Smooth muscle cell (in vitro differentiated cells): ENCODE data around the gene RIPPLY3. TPM values are rescaled to one million over a fixed set of nuclear protein-coding genes. Genes with fewer than 3 reads are reported as not detected.
"Not testable (repeated sequence)": the region's sequence is repeated elsewhere in the genome, so short reads cannot be mapped to it uniquely, and the experiment has no call there.

Experiments
- DNase-seq: peaks from one replicate; lab custom pipeline; 2025; ENCODE audit not compliant: unreplicated experiment; lab: John Stamatoyannopoulos, UW
- H2AFZ ChIP-seq: fragments of 200-600 bp; sonication (generic); 2 replicates; pipeline ENCODE4 v1.6.0; 2016; ENCODE audit warnings: antibody characterized with exemption, low read depth, mild to moderate bottlenecking
- H3F3A ChIP-seq: fragments of 200-600 bp; sonication (generic); 2 replicates; pipeline ENCODE4 v1.6.0; 2017; ENCODE audit warnings: antibody characterized with exemption, low read depth
- H3K27ac ChIP-seq: fragments of 200-600 bp; sonication (generic); 2 replicates; pipeline ENCODE4 v1.5.1; 2016; ENCODE audit warnings: low read depth, mild to moderate bottlenecking
- H3K27me3 ChIP-seq: fragments of 200-600 bp; sonication (generic); 2 replicates; pipeline ENCODE4 v1.6.1; 2016; ENCODE audit warnings: low read depth, mild to moderate bottlenecking
- H3K36me3 ChIP-seq: fragments of 200-600 bp; sonication (generic); 2 replicates; pipeline ENCODE4 v1.5.1; 2016; ENCODE audit warnings: low read depth
- H3K4me1 ChIP-seq: fragments of 200-600 bp; sonication (generic); 2 replicates; pipeline ENCODE4 v1.5.1; 2016; ENCODE audit warnings: low read depth
- H3K4me2 ChIP-seq: fragments of 200-600 bp; sonication (generic); 2 replicates; pipeline ENCODE4 v1.6.0; 2016; ENCODE audit warnings: mild to moderate bottlenecking
- H3K4me3 ChIP-seq: fragments of 200-600 bp; sonication (generic); 2 replicates; pipeline ENCODE4 v1.5.1; 2016; ENCODE audit warnings: mild to moderate bottlenecking
- H3K79me2 ChIP-seq: fragments of 200-600 bp; sonication (generic); 2 replicates; pipeline ENCODE4 v1.6.0; 2016; ENCODE audit warnings: low read depth, mild to moderate bottlenecking
- H3K9ac ChIP-seq: fragments of 200-600 bp; sonication (generic); 2 replicates; pipeline ENCODE4 v1.6.0; 2016; ENCODE audit warnings: low read depth
- H3K9me3 ChIP-seq: fragments of 200-600 bp; sonication (generic); replicated peaks from 2 replicates; pipeline ENCODE4 v1.5.1; 2016; ENCODE audit warnings: low read depth
- H4K20me1 ChIP-seq: fragments of 200-600 bp; sonication (generic); 2 replicates; pipeline ENCODE4 v1.6.0; 2016; ENCODE audit warnings: low read depth
- WGBS: methylation state at CpG from one replicate; pipeline ENCODE4 v1.1.7; 2016; ENCODE audit warnings: low lambda C conversion rate; 5-methylcytosine and 5-hydroxymethylcytosine counted together
- polyA plus RNA-seq: library from polyadenylated mRNA; unstranded; fragments of >200 nt; fragmentation: Nextera tagmentation; extraction: Ambion mirVana; gene quantifications from 2 replicates; pipeline ENCODE4 v1.2.1, GENCODE V29; 2016
- total RNA-seq: library from RNA; depleted of rRNA; stranded (reverse); fragments of >200 nt; gene quantifications from 2 replicates; pipeline ENCODE4 v1.2.3, GENCODE V29; 2014
- TF ChIP-seq, protein P1 (sequence below): fragments of 200-600 bp; sonication (generic); IDR thresholded peaks from 2 replicates; pipeline ENCODE4 v1.5.1; 2017; ENCODE audit warnings: borderline replicate concordance, mild to moderate bottlenecking, antibody characterized with exemption; ENCODE audit not compliant: insufficient read depth, poor library complexity, severe bottlenecking

Gene RIPPLY3
- total and polyA plus RNA-seq, 2 experiments from 2014 or later: not detected

DNA sequence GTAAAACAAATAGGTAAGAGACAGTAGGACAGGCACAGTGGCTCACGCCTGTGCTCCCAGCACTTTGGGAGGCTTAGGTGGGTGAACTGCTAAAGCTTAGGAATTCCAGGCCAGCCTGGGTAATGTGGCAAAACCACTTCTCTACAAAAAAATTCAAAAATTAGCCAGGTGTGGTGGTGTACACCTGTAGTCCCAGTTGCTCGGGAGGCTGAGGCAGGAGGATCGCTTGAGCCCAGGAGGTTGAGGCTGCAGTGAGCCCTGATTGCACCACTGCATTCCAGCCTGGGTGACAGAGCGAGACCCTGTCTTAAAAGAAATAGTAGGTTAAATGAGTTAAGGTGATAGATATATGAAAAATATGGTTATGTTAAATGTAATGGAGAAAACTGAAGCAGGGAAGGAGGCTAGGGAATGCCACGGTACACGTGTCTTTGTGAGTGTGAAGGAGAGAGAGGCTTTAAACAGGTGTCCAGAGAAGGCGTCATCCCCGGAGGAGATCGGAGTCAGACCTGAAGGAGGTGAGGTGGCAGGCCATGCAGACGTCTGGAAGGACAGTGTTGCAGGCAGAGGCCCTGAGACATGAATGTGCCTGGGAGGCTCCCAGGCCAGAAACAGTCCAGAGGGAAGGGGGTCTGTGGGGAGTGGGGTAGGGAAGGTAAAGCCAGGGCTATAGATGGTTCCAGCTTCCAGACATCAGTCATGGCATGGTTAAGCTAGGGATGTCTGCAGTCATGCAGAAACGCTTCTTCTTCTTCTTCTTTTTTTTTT lies 7.2 kb upstream of the RIPPLY3 start:
- WGBS: 87% methylated on average over 11 of the region's 11 CpGs
- no peaks in the 10 kb centered on the region for H3K36me3 ChIP-seq
- TF ChIP-seq, protein P1, sequence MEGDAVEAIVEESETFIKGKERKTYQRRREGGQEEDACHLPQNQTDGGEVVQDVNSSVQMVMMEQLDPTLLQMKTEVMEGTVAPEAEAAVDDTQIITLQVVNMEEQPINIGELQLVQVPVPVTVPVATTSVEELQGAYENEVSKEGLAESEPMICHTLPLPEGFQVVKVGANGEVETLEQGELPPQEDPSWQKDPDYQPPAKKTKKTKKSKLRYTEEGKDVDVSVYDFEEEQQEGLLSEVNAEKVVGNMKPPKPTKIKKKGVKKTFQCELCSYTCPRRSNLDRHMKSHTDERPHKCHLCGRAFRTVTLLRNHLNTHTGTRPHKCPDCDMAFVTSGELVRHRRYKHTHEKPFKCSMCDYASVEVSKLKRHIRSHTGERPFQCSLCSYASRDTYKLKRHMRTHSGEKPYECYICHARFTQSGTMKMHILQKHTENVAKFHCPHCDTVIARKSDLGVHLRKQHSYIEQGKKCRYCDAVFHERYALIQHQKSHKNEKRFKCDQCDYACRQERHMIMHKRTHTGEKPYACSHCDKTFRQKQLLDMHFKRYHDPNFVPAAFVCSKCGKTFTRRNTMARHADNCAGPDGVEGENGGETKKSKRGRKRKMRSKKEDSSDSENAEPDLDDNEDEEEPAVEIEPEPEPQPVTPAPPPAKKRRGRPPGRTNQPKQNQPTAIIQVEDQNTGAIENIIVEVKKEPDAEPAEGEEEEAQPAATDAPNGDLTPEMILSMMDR: no peak

DNA sequence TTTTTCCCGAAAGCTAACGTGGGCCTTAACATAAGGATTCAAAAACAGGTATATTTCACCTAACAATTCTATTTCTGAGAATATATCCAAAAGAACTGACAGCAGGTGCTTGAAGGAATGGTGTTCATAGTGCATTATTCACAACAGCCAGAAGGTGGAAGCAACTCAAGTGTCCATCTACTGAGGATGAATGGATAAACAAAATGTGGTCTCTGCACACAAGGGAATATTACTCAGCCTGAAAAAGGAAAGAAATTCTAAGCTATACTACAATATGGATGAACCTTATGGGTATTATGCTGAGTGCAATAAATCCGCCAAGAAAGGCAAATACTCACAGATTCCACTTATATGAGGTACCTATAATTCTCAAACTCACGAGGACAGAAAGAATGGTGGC lies 6.1 kb upstream of the RIPPLY3 start:
- H3K27ac ChIP-seq: no peak overlapping the region
- H3K9ac ChIP-seq: no peak overlapping the region
- no peaks in the 10 kb centered on the region for H3K9me3 ChIP-seq
- no peak for DNase-seq
- 90% methylated on average over 4 of the region's 4 CpGs for WGBS
- no peaks in the 10 kb centered on the region for H4K20me1 ChIP-seq
- no peaks in the 10 kb centered on the region for H3K36me3 ChIP-seq
- H3K27me3 ChIP-seq: peaks cover 11% of the 10 kb centered on the region
- TF ChIP-seq, protein P1: no peak
- H3K4me2 ChIP-seq: no peak overlapping the region
- no peak overlapping the region for H3K4me3 ChIP-seq
- H3F3A ChIP-seq: no peaks in the 10 kb centered on the region
- H2AFZ ChIP-seq: no peak overlapping the region
- no peaks in the 10 kb centered on the region for H3K79me2 ChIP-seq
- H3K4me1 ChIP-seq: peaks cover 5% of the 10 kb centered on the region

More for the DNA sequence above, 7.2 kb upstream of the RIPPLY3 start:
- Histone ChIP-seq H2AFZ (no peak overlapping the region), H3K9ac (no peak overlapping the region), H3K4me3 (no peak overlapping the region), H3K9me3 (no peaks in the 10 kb centered on the region), H3K4me1 (peaks cover 5% of the 10 kb centered on the region), H4K20me1 (no peaks in the 10 kb centered on the region), H3F3A (no peaks in the 10 kb centered on the region), H3K79me2 (no peaks in the 10 kb centered on the region), H3K4me2 (no peak overlapping the region), H3K27ac (no peak overlapping the region), H3K27me3 (peaks cover under 1% of the 10 kb centered on the region)
- DNase-seq: no peak

DNA sequence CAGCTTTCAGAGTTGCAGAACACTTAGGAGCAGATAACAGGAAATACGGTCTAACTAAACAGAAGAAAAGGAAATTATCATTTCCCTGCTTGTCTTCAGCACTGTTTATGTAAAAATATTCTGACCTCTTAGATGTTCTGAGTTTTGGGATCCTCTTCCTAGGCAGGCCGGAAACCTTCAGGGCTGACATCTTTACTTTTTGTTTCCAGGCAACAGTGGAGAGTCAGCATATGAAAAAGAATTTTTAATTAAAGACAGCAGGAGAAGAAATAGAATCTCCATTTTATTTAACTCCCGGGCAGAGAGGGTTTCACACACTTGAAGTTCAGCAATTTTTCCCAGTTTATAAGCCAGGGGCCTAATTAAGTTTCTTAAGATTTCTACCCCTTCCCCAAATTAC lies 5.1 kb upstream of the RIPPLY3 start:
- Histone ChIP-seq H3K4me3 (no peak overlapping the region), H3K79me2 (no peaks in the 10 kb centered on the region), H3K36me3 (no peaks in the 10 kb centered on the region), H3K4me2 (no peak overlapping the region), H3K27ac (no peak overlapping the region), H3K9me3 (no peaks in the 10 kb centered on the region), H3F3A (no peaks in the 10 kb centered on the region), H3K27me3 (peaks cover 22% of the 10 kb centered on the region), H3K4me1 (peaks cover 5% of the 10 kb centered on the region), H3K9ac (no peak overlapping the region), H4K20me1 (no peaks in the 10 kb centered on the region), H2AFZ (no peak overlapping the region)
- no peak for DNase-seq
- 77% methylated on average over 3 of the region's 3 CpGs for WGBS
- TF ChIP-seq, protein P1: no peak

DNA sequence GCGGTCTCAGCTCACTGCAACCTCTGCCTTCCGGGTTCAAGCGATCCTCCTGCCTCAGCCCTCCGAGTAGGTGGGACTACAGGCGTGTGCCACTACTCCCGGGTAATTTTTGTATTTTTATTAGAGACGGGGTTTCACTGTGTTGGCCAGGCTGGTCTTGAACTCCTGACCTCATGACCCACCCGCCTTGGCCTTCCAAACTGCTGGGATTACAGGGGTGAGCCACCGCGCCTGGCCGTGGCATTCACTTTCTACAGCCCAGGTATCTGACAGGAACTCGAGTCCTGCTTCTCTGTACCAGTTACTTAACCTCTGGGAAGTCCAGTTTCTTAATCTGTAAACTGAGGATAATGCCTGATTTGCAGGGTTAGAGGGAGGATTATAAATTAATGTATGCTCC lies 3.7 kb upstream of the RIPPLY3 start:
- DNase-seq, H3K4me3 ChIP-seq, H3K36me3 ChIP-seq, H3K4me2 ChIP-seq, H4K20me1 ChIP-seq, H3K4me1 ChIP-seq, H2AFZ ChIP-seq, H3F3A ChIP-seq, H3K27ac ChIP-seq, H3K9me3 ChIP-seq, H3K9ac ChIP-seq, H3K79me2 ChIP-seq: not testable (repeated sequence)
- peaks cover 36% of the 10 kb centered on the region for H3K27me3 ChIP-seq
- WGBS: 89% methylated on average over 12 of the region's 12 CpGs

DNA sequence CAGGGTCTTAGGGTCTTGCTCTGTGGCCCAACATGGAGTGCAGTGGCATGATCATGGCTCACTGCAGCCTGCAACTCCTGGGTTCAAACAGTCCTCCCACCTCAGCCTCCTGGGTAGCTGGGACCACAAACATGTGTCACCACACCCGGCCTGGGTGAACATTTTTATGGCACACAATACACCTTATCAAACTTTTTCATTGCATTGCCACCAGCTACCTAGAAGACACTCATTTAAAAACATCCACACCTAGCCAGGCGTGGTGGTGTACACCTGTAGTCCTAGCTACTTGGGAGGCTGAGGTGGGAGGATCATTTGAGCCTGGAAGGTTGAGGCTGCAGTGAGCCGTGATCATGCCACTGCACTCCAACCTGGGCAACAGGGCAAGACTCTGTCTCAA lies 2.6 kb upstream of the RIPPLY3 start:
- not testable (repeated sequence) for H3K4me1 ChIP-seq, H3K79me2 ChIP-seq, H3K9ac ChIP-seq, H4K20me1 ChIP-seq, H3K36me3 ChIP-seq, H3K27ac ChIP-seq, H3K4me2 ChIP-seq, DNase-seq, H3F3A ChIP-seq, H3K9me3 ChIP-seq, H3K4me3 ChIP-seq, H2AFZ ChIP-seq
- WGBS: 80% methylated on average over 3 of the region's 3 CpGs
- H3K27me3 ChIP-seq: peaks cover 46% of the 10 kb centered on the region
